C4-2B (cell line): Measurements from ENCODE around the gene ATL2.
"Not testable (repeated sequence)": the region's sequence is repeated elsewhere in the genome, so short reads cannot be mapped to it uniquely, and the experiment has no call there.

Experiments
- ZFX ChIP-seq: fragments of 450-650 bp; IDR thresholded peaks from 2 replicates; pipeline ENCODE4 v1.6.1; 2017
- TF ChIP-seq, protein P1 (sequence below): fragments of 450-650 bp; conservative IDR thresholded peaks from 2 replicates; pipeline ENCODE4 v1.5.1; 2017; ENCODE audit warnings: mild to moderate bottlenecking

DNA sequence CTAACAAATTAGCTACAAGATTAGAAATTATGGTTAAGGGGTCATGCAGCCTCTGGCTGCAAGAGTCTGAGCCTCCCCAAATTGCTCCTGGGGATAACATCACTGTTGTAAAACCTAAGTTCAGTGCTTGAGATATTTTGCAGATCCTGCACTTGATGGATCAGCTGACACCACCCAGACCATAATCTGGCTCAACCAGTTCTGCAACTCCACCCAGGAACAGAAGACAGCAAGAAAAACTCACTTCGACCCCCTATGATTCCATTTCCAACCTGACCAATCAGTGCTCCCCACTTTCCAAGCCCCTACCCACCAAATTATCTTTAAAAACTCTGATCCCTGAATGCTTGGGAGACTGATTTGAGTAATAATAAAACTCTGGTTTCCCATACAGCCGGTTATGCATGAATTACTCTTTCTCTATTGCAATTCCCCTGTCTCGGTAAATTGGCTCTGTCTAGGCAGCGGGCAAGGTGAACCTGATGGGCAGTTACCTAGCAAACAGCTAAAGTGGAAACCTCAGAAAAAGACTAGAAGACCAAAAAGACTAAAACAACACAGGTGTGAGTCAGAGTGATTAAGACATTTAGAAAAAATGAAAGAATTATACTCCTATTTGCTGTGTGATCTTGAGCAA, 35.3 kb upstream of the ATL2 start:
- TF ChIP-seq, protein P1, sequence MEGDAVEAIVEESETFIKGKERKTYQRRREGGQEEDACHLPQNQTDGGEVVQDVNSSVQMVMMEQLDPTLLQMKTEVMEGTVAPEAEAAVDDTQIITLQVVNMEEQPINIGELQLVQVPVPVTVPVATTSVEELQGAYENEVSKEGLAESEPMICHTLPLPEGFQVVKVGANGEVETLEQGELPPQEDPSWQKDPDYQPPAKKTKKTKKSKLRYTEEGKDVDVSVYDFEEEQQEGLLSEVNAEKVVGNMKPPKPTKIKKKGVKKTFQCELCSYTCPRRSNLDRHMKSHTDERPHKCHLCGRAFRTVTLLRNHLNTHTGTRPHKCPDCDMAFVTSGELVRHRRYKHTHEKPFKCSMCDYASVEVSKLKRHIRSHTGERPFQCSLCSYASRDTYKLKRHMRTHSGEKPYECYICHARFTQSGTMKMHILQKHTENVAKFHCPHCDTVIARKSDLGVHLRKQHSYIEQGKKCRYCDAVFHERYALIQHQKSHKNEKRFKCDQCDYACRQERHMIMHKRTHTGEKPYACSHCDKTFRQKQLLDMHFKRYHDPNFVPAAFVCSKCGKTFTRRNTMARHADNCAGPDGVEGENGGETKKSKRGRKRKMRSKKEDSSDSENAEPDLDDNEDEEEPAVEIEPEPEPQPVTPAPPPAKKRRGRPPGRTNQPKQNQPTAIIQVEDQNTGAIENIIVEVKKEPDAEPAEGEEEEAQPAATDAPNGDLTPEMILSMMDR = not testable (repeated sequence)
- TF ChIP-seq ZFX = not testable (repeated sequence)
